ENCODE measurements around the gene MEF2D.

DNA sequence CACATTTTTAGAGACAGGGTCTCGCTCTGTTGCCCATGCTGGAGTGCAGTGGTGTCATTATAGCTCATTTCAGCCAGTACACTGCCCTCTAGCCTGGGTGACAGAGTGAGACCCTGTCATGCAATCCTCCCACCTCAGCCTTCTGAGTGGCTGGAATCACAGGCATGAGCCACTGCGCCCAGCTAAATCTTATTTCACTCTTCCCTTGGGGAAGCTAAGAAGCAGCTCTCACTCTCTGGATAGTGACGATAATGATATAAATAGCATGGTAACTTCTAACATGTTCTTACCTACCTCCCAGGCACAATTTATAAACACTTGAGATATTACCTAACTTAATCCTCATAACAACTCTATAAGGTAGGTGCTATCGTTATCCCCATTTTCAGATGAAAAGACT lies 46.9 kb upstream of the MEF2D start:
- TF ChIP-seq, protein P1, sequence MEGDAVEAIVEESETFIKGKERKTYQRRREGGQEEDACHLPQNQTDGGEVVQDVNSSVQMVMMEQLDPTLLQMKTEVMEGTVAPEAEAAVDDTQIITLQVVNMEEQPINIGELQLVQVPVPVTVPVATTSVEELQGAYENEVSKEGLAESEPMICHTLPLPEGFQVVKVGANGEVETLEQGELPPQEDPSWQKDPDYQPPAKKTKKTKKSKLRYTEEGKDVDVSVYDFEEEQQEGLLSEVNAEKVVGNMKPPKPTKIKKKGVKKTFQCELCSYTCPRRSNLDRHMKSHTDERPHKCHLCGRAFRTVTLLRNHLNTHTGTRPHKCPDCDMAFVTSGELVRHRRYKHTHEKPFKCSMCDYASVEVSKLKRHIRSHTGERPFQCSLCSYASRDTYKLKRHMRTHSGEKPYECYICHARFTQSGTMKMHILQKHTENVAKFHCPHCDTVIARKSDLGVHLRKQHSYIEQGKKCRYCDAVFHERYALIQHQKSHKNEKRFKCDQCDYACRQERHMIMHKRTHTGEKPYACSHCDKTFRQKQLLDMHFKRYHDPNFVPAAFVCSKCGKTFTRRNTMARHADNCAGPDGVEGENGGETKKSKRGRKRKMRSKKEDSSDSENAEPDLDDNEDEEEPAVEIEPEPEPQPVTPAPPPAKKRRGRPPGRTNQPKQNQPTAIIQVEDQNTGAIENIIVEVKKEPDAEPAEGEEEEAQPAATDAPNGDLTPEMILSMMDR (optimal IDR thresholded peaks at IDR 0.05 in 1 of 3, IDR thresholded peaks at IDR 0.05 in 1 of 3, conservative IDR thresholded peaks at IDR 0.05 in 1 of 3; ENCODE audit: extremely low read depth in 1 of 3, insufficient read depth in 2 of 3, low read length in 3 of 3), result no peak
- TF ChIP-seq EZH2 (IDR thresholded peaks at IDR 0.05; ENCODE audit: low read length), result no peak

Data from keratinocyte (primary cell).